GM23338 (cell line): ENCODE results near the gene ZNRF2. TPM values are rescaled to one million over a fixed set of nuclear protein-coding genes. Genes with fewer than 3 reads are reported as not detected.

Source experiments
- CREB1 ChIP-seq: fragments of 250-450 bp; sonication (Bioruptor Pico); IDR thresholded peaks from 2 replicates; pipeline ENCODE4 v1.5.0; 2020; ENCODE audit warnings: low read depth, mild to moderate bottlenecking, moderate library complexity
- EZH2 ChIP-seq: fragments of 200-600 bp; sonication (generic); IDR thresholded peaks from one replicate; pipeline ENCODE4 v1.8.0; 2017; ENCODE audit warnings: antibody characterized with exemption, mild to moderate bottlenecking, low read depth; ENCODE audit not compliant: unreplicated experiment
- EZH2phosphoT487 ChIP-seq: fragments of 200-600 bp; sonication (generic); IDR thresholded peaks from one replicate; pipeline ENCODE4 v1.8.1; 2018; ENCODE audit warnings: antibody characterized with exemption; ENCODE audit not compliant: unreplicated experiment
- JUNB ChIP-seq: IDR thresholded peaks from one replicate; pipeline ENCODE4 v1.6.1; 2016; ENCODE audit warnings: antibody characterized with exemption; ENCODE audit not compliant: unreplicated experiment
- NANOG ChIP-seq: IDR thresholded peaks from 2 replicates; pipeline ENCODE4 v1.6.1; 2016; ENCODE audit warnings: antibody characterized with exemption, borderline replicate concordance
- POLR2AphosphoS5 ChIP-seq: IDR thresholded peaks from 2 replicates; pipeline ENCODE4 v1.6.1; 2016; ENCODE audit warnings: antibody characterized with exemption, low read depth
- STAT1 ChIP-seq: IDR thresholded peaks from one replicate; pipeline ENCODE4 v1.6.1; 2016; ENCODE audit warnings: antibody characterized with exemption; ENCODE audit not compliant: unreplicated experiment
- ZNF114 ChIP-seq: fragments of 250-450 bp; sonication (Bioruptor Pico); IDR thresholded peaks from 2 replicates; pipeline ENCODE4 v1.5.0; 2020; ENCODE audit warnings: mild to moderate bottlenecking, moderate library complexity
- ZNF331 ChIP-seq: fragments of 250-450 bp; sonication (Bioruptor Pico); IDR thresholded peaks from 2 replicates; pipeline ENCODE4 v1.5.0; 2020; ENCODE audit warnings: low read depth, mild to moderate bottlenecking, moderate library complexity
- polyA plus RNA-seq: library from polyadenylated mRNA; unstranded; fragments of >200 nt; fragmentation: Nextera tagmentation; extraction: Ambion mirVana; gene quantifications from 2 replicates; pipeline ENCODE4 v1.2.1, GENCODE V29; 2016
- total RNA-seq: library from RNA; depleted of rRNA; stranded (reverse); fragments of >200 nt; shearing (Covaris generic); gene quantifications from 2 replicates; pipeline ENCODE4 v1.2.3, GENCODE V29; 2014
- TF ChIP-seq, protein P1 (sequence below): fragments of 250-450 bp; sonication (Bioruptor Pico); IDR thresholded peaks from 2 replicates; pipeline ENCODE4 v1.5.0; 2020; ENCODE audit warnings: mild to moderate bottlenecking, moderate library complexity
- TF ChIP-seq, protein P2 (sequence below): IDR thresholded peaks from 2 replicates; pipeline ENCODE4 v1.6.1; 2016; ENCODE audit warnings: antibody characterized with exemption
- TF ChIP-seq, protein P3 (sequence below), 2 experiments: fragments of 200-600 bp in 1 of 2; sonication (generic) in 1 of 2; conservative IDR thresholded peaks; 2 replicates each; pipeline versions ENCODE4 v1.5.1 to v1.6.1; 2016 to 2017; ENCODE audit warnings: antibody characterized with exemption in 2 of 2, low read depth in 2 of 2, mild to moderate bottlenecking in 2 of 2, moderate library complexity in 1 of 2

The ZNRF2 gene
- total and polyA plus RNA-seq, 2 experiments from 2014 or later: 6.0 to 34.7 TPM

DNA sequence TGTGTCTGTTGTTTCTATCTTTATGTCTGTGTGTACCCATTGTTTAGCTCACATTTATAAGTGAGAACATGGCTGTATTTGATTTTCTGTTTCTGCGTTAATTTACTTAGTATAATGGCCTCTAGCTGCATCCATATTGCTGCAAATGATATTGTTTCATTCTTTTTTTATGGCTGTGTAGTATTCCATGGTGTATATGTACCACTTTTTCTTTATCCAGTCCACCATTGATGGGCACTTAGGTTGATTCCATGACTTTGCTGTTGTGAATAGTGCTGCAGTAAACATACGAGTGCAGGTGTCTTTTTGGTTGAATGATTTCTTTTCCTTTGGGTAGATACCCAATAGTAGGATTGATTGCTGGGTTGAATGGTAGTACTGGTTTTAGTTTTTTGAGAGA lies 48.2 kb downstream of the ZNRF2 start (continued):
- TF ChIP-seq, protein P1, sequence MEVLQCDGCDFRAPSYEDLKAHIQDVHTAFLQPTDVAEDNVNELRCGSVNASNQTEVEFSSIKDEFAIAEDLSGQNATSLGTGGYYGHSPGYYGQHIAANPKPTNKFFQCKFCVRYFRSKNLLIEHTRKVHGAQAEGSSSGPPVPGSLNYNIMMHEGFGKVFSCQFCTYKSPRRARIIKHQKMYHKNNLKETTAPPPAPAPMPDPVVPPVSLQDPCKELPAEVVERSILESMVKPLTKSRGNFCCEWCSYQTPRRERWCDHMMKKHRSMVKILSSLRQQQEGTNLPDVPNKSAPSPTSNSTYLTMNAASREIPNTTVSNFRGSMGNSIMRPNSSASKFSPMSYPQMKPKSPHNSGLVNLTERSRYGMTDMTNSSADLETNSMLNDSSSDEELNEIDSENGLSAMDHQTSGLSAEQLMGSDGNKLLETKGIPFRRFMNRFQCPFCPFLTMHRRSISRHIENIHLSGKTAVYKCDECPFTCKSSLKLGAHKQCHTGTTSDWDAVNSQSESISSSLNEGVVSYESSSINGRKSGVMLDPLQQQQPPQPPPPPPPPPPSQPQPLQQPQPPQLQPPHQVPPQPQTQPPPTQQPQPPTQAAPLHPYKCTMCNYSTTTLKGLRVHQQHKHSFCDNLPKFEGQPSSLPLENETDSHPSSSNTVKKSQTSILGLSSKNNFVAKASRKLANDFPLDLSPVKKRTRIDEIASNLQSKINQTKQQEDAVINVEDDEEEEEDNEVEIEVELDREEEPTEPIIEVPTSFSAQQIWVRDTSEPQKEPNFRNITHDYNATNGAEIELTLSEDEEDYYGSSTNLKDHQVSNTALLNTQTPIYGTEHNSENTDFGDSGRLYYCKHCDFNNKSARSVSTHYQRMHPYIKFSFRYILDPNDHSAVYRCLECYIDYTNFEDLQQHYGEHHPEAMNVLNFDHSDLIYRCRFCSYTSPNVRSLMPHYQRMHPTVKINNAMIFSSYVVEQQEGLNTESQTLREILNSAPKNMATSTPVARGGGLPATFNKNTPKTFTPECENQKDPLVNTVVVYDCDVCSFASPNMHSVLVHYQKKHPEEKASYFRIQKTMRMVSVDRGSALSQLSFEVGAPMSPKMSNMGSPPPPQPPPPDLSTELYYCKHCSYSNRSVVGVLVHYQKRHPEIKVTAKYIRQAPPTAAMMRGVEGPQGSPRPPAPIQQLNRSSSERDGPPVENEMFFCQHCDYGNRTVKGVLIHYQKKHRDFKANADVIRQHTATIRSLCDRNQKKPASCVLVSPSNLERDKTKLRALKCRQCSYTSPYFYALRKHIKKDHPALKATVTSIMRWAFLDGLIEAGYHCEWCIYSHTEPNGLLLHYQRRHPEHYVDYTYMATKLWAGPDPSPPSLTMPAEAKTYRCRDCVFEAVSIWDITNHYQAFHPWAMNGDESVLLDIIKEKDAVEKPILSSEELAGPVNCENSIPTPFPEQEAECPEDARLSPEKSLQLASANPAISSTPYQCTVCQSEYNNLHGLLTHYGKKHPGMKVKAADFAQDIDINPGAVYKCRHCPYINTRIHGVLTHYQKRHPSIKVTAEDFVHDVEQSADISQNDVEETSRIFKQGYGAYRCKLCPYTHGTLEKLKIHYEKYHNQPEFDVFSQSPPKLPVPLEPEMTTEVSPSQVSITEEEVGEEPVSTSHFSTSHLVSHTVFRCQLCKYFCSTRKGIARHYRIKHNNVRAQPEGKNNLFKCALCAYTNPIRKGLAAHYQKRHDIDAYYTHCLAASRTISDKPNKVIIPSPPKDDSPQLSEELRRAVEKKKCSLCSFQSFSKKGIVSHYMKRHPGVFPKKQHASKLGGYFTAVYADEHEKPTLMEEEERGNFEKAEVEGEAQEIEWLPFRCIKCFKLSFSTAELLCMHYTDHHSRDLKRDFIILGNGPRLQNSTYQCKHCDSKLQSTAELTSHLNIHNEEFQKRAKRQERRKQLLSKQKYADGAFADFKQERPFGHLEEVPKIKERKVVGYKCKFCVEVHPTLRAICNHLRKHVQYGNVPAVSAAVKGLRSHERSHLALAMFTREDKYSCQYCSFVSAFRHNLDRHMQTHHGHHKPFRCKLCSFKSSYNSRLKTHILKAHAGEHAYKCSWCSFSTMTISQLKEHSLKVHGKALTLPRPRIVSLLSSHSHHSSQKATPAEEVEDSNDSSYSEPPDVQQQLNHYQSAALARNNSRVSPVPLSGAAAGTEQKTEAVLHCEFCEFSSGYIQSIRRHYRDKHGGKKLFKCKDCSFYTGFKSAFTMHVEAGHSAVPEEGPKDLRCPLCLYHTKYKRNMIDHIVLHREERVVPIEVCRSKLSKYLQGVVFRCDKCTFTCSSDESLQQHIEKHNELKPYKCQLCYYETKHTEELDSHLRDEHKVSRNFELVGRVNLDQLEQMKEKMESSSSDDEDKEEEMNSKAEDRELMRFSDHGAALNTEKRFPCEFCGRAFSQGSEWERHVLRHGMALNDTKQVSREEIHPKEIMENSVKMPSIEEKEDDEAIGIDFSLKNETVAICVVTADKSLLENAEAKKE: no peak
- TF ChIP-seq, protein P2, sequence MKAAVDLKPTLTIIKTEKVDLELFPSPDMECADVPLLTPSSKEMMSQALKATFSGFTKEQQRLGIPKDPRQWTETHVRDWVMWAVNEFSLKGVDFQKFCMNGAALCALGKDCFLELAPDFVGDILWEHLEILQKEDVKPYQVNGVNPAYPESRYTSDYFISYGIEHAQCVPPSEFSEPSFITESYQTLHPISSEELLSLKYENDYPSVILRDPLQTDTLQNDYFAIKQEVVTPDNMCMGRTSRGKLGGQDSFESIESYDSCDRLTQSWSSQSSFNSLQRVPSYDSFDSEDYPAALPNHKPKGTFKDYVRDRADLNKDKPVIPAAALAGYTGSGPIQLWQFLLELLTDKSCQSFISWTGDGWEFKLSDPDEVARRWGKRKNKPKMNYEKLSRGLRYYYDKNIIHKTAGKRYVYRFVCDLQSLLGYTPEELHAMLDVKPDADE: no peak
- TF ChIP-seq ZNF331 (CRISPR knock-in tag) (no peak), POLR2AphosphoS5 (no peak), EZH2 (no peak), CREB1 (CRISPR knock-in tag) (no peak), STAT1 (no peak), JUNB (no peak), ZNF114 (CRISPR knock-in tag) (no peak), NANOG (no peak), EZH2phosphoT487 (no peak)
- TF ChIP-seq, protein P3, sequence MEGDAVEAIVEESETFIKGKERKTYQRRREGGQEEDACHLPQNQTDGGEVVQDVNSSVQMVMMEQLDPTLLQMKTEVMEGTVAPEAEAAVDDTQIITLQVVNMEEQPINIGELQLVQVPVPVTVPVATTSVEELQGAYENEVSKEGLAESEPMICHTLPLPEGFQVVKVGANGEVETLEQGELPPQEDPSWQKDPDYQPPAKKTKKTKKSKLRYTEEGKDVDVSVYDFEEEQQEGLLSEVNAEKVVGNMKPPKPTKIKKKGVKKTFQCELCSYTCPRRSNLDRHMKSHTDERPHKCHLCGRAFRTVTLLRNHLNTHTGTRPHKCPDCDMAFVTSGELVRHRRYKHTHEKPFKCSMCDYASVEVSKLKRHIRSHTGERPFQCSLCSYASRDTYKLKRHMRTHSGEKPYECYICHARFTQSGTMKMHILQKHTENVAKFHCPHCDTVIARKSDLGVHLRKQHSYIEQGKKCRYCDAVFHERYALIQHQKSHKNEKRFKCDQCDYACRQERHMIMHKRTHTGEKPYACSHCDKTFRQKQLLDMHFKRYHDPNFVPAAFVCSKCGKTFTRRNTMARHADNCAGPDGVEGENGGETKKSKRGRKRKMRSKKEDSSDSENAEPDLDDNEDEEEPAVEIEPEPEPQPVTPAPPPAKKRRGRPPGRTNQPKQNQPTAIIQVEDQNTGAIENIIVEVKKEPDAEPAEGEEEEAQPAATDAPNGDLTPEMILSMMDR (conservative IDR thresholded peaks at IDR 0.05; ENCODE audit: low read depth in 2 of 2): no peak
